ENCODE data around the gene DDO.
"Not testable (repeated sequence)": the region's sequence is repeated elsewhere in the genome, so short reads cannot be mapped to it uniquely, and the experiment has no call there.

Gene DDO
- long read RNA-seq, donor 1 = 0 reads
- long read RNA-seq, donor 2 = 0 reads
- long read RNA-seq, donor 3 = 0 reads
- long read RNA-seq, donor 4 = 0 reads
- long read RNA-seq, donor 5 = 0 reads
- long read RNA-seq, donor 6 = 0 reads
- long read RNA-seq, donor 7 = 0 reads
- long read RNA-seq, donor 8, partial matches to known transcripts = 0 of 1 reads
- long read RNA-seq, donor 8, other reads (novel, unspliced or antisense) = 0 of 1 reads

- DNase-seq = peak; percentile 15
Measured at GRCh38 chr6:110415086-110415916, at the start of gene DDO. Gene DDO, minus strand, starts transcription at chr6:110415575. Its CDS starts 2,113 bp downstream, at chr6:110413462.

- DNase-seq = no peak
Measured at GRCh38 chr6:110462884-110463481, 47.6 kb upstream of the DDO start.

- no peak for DNase-seq
Measured at GRCh38 chr6:110461376-110461775, 46.0 kb upstream of the DDO start.

GRCh38 chr6:110459137-110459536, 43.8 kb upstream of the DDO start:
- no peak for DNase-seq

- no peak for DNase-seq
Measured at GRCh38 chr6:110458476-110458875, 43.1 kb upstream of the DDO start.

- not testable (repeated sequence) for DNase-seq
Measured at GRCh38 chr6:110457567-110458175, 42.3 kb upstream of the DDO start.

GRCh38 chr6:110456694-110457093, 41.3 kb upstream of the DDO start:
- DNase-seq = no peak

GRCh38 chr6:110449541-110449895, 34.1 kb upstream of the DDO start:
- no peak for DNase-seq

- no peak for DNase-seq
Measured at GRCh38 chr6:110448846-110449540, 33.6 kb upstream of the DDO start.

GRCh38 chr6:110447761-110448160, 32.4 kb upstream of the DDO start:
- DNase-seq = no peak

GRCh38 chr6:110446405-110446804, 31.0 kb upstream of the DDO start:
- no peak for DNase-seq

- DNase-seq = no peak
Measured at GRCh38 chr6:110440026-110440425, 24.7 kb upstream of the DDO start.

- no peak for DNase-seq
Measured at GRCh38 chr6:110439356-110439755, 24.0 kb upstream of the DDO start.

- DNase-seq = no peak
Measured at GRCh38 chr6:110434961-110435602, 19.7 kb upstream of the DDO start.

GRCh38 chr6:110432285-110432900, 17.0 kb upstream of the DDO start:
- DNase-seq = no peak

- DNase-seq = no peak
Measured at GRCh38 chr6:110430741-110431140, 15.4 kb upstream of the DDO start.

GRCh38 chr6:110430236-110430635, 14.9 kb upstream of the DDO start:
- DNase-seq = no peak

GRCh38 chr6:110428153-110428552, 12.8 kb upstream of the DDO start:
- DNase-seq = no peak

- DNase-seq = no peak
Measured at GRCh38 chr6:110425816-110426215, 10.4 kb upstream of the DDO start.

- DNase-seq = no peak
Measured at GRCh38 chr6:110422444-110422822, 7.1 kb upstream of the DDO start.

- no peak for DNase-seq
Measured at GRCh38 chr6:110421749-110422443, 6.5 kb upstream of the DDO start.
